Bronchial epithelial cell (primary cell): ENCODE results near the gene CHAD. TPM values are rescaled to one million over a fixed set of nuclear protein-coding genes. Genes with fewer than 3 reads are reported as not detected.

ENCODE experiments used
- DNase-seq: peaks from one replicate; pipeline ENCODE4 v3.0.0-alpha.2; 2010; ENCODE audit warnings: low read depth
- FAIRE-seq: peaks from 2 replicates; lab custom pipeline; 2011; peaks lifted over from hg19 to GRCh38; lab: Jason Lieb, UNC
- H3K27me3 ChIP-seq: 2 replicates; pipeline ENCODE4 v1.5.1; 2011; ENCODE audit warnings: low read length; ENCODE audit not compliant: control insufficient read depth, insufficient read depth
- H3K36me3 ChIP-seq: 2 replicates; pipeline ENCODE4 v1.5.1; 2011; ENCODE audit warnings: low read length; ENCODE audit not compliant: control insufficient read depth, insufficient read depth
- H3K4me3 ChIP-seq: 2 replicates; pipeline ENCODE4 v1.5.1; 2011; ENCODE audit warnings: mild to moderate bottlenecking, low read depth, low read length, control low read depth
- total RNA-seq: library from RNA; depleted of rRNA; stranded (reverse); fragments of >200 nt; gene quantifications from 2 replicates; pipeline ENCODE4 v1.2.1, GENCODE V29; 2014
- TF ChIP-seq, protein P1 (sequence below): IDR thresholded peaks from 2 replicates; pipeline ENCODE4 v1.5.1; 2011; ENCODE audit warnings: mild to moderate bottlenecking, moderate library complexity, low read length, control low read depth, inconsistent platforms; ENCODE audit not compliant: insufficient read depth, severe bottlenecking

CHAD gene
- total RNA-seq, 1 donor from 2014 or later, result not detected

DNA sequence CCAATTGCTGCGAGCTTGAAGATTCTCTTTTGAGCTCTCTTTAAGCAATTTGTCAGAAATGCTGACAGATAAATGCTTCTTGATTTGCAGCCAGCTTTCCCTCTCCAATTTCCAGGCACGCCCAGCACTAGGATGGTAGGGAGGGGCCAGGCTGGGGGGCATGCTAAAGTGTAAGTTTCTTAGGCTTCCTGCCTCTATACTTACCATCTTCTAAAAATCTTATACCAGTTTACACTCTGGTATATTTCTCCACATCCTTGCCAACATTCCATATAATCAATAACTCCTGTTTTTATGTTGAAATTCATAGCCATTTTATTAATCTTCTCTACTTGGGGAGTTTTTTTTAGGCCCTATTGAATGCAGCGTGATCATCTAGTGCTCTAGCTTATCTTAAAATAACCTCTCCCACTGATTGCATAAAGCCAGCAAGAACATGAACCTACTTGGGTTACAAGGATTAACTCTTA lies 25.1 kb downstream of the CHAD start:
- TF ChIP-seq, protein P1, sequence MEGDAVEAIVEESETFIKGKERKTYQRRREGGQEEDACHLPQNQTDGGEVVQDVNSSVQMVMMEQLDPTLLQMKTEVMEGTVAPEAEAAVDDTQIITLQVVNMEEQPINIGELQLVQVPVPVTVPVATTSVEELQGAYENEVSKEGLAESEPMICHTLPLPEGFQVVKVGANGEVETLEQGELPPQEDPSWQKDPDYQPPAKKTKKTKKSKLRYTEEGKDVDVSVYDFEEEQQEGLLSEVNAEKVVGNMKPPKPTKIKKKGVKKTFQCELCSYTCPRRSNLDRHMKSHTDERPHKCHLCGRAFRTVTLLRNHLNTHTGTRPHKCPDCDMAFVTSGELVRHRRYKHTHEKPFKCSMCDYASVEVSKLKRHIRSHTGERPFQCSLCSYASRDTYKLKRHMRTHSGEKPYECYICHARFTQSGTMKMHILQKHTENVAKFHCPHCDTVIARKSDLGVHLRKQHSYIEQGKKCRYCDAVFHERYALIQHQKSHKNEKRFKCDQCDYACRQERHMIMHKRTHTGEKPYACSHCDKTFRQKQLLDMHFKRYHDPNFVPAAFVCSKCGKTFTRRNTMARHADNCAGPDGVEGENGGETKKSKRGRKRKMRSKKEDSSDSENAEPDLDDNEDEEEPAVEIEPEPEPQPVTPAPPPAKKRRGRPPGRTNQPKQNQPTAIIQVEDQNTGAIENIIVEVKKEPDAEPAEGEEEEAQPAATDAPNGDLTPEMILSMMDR, result no peak
- DNase-seq (no peak), FAIRE-seq (no peak)
- no peak overlapping the region for H3K4me3 ChIP-seq
- H3K36me3 ChIP-seq, result peaks cover 1% of the 10 kb centered on the region
- H3K27me3 ChIP-seq, result no peaks in the 10 kb centered on the region

DNA sequence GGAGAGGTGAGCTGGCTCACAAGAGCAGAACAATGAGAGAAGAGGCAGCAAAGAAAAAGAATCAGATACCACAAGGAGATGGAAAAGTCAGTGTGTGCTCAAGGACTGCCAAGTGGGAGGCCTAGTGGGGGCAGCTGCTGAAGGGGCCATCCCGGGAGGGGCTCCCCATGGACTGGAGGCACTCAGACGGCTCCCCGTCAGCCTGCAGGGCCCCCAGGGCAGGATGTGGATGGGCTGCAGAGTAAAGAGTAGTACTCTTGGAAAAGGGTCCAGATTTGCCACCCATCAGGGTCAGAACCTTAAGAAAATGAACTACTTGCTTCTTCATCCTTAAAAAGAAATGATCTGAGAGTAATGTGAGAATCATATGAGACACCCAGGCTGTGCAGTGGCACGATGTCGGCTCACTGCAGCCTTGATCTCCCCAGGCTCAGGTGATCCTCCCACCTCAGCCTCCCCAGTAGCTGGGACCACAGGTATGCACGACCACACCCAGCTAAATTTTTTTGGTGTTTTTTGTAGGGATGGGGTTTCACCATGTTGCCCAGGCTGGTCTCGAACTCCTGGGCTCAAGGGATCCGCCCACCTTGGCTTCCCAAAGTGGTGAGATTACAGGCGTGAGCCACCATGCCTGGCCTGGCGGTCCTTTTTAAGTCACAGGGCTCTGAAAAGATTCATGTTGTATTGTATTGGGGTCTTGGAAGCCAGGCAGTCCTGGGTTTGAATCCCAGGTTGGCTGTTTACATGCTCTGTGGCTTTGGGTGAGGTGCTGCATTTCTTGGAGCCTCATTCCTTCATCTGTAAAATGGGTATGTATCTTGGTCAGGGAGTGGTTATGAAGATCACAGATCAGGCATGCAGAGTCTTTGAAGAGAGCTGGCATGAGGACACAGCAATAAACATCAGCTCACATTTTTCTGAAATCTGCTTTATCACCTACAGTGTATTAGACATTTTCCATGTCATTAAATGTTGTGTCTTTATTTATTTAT lies 27.5 kb downstream of the CHAD start:
- TF ChIP-seq, protein P1, result no peak
- DNase-seq (no peak), FAIRE-seq (no peak)
- Histone ChIP-seq H3K36me3 (peaks cover 1% of the 10 kb centered on the region), H3K27me3 (no peaks in the 10 kb centered on the region), H3K4me3 (no peak overlapping the region)

DNA sequence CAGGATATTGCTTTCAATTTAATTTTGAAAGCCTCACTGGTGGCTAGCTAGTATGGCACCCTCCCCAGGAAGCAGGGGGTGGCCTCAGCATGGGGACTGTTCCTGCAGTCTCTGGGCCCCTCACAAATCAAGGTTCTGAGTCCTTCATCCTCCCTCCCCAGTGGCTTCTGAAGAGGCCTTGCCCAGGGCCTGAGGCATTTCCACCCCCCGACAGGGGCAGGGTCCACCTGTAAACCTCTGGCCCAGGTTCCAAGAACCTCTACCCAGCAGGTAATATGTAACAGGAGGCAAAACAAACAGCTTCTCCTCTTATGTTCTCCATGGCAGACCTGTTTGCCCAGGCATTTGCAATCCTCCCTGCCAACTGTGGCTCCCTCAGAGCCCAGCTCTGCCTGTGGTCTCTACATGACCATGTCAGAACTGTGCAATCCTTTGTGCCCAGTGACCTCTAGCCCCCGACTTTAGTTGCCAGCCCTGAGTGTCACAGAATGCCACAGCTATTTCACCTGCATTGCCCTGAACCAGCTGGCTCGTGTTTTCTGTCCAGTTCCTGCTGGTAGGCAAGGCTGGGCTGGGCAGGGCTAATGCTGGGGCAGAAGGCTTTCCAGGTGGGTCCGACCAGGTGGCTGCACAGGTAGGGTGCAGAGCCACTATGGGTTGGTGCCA lies 28.4 kb downstream of the CHAD start:
- H3K27me3 ChIP-seq, result no peaks in the 10 kb centered on the region
- no peak overlapping the region for H3K4me3 ChIP-seq
- FAIRE-seq (no peak), DNase-seq (no peak)
- peaks cover 1% of the 10 kb centered on the region for H3K36me3 ChIP-seq
- TF ChIP-seq, protein P1, result no peak

DNA sequence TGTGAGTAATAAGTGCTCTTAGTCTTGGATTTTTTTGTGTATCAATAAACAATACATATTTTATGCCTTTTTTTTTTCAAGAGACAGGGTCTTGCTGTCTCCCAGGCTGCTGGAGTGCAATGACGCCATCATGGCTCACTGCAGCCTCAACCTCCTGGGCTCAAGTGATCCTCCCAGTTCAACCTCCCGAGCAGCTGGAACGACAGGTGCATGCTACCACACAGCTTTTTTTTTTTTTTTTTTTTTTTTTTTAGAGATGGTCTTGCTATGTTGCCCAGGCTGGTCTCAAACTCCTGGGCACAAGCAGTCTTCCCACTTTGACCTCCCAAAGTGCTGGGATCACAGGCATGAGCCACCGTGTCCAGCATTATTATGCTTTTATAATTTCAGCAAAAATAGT lies 29.7 kb downstream of the CHAD start:
- Histone ChIP-seq H3K4me3 (no peak overlapping the region), H3K36me3 (peaks cover 1% of the 10 kb centered on the region), H3K27me3 (no peaks in the 10 kb centered on the region)
- FAIRE-seq, result no peak
- DNase-seq, result no peak
- TF ChIP-seq, protein P1, result no peak

DNA sequence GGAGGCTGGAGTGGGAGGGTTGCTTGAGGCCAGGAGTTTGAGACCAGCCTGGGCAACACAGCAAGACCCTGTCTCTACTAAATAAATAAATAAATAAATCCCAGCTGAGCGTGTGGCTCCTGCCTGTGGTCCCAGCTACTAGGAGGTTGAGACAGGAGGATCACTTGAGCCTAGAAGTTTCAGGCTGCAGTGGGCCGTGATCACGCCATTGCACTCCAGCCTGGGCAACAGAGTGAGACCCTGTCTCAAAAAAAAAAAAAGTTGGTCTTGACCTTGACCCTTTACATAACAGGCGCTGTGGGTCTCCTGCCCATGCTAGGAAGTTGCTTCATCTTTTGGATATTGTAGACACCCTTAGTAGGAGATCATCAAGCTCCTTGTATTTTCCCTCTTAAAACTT lies 31.3 kb downstream of the CHAD start:
- TF ChIP-seq, protein P1, result no peak
- no peaks in the 10 kb centered on the region for H3K27me3 ChIP-seq
- H3K4me3 ChIP-seq, result no peak overlapping the region
- peaks cover 1% of the 10 kb centered on the region for H3K36me3 ChIP-seq
- FAIRE-seq, result no peak
- DNase-seq, result no peak
